GM12878 (cell line): Measurements from ENCODE around the gene RERE.

Experiments
- CBX3 ChIP-seq: fragments of 200-600 bp; sonication (generic); IDR thresholded peaks from 2 replicates; pipeline ENCODE4 v1.6.1; 2016; ENCODE audit warnings: low read depth, borderline replicate concordance
- CTCF ChIP-seq, 3 experiments: IDR thresholded peaks in 2 of 3; conservative IDR thresholded peaks in 1 of 3; 2 replicates each; pipeline ENCODE4 v1.5.1; 2011; ENCODE audit warnings: low read depth in 3 of 3, low read length in 3 of 3, mild to moderate bottlenecking in 3 of 3, control low read depth in 2 of 3, moderate library complexity in 2 of 3, inconsistent platforms in 1 of 3, mixed read lengths in 1 of 3; ENCODE audit not compliant: control insufficient read depth in 2 of 3, insufficient read depth in 1 of 3; ENCODE audit errors: extremely low read depth in 1 of 3
- EZH2 ChIP-seq: IDR thresholded peaks from 2 replicates; pipeline ENCODE4 v1.6.1; 2012; ENCODE audit warnings: low read depth, mild to moderate bottlenecking, control low read depth, inconsistent platforms, low read length, borderline replicate concordance; ENCODE audit not compliant: control insufficient read depth
- POLR2A ChIP-seq: IDR thresholded peaks from 2 replicates; pipeline ENCODE4 v1.6.1; 2011; ENCODE audit warnings: low read depth, mild to moderate bottlenecking, low read length
- USF2 ChIP-seq: IDR thresholded peaks from 2 replicates; pipeline ENCODE4 v1.6.1; 2011; ENCODE audit warnings: low read depth, low read length, improper control_type of control experiment, borderline replicate concordance

GRCh38 chr1:8379513-8380186 is 437.8 kb downstream of the RERE start:
- no peak for TF ChIP-seq USF2
- TF ChIP-seq CTCF (IDR thresholded peaks at IDR 0.05 in 2 of 3, conservative IDR thresholded peaks at IDR 0.05 in 1 of 3; ENCODE audit: control insufficient read depth in 2 of 3, extremely low read depth in 1 of 3, insufficient read depth in 1 of 3, low read depth in 3 of 3, low read length in 3 of 3): no peak
- TF ChIP-seq CBX3: no peak
- TF ChIP-seq POLR2A: no peak
- no peak for TF ChIP-seq EZH2
